ENCODE measurements around the gene DDX52. TPM values are rescaled to one million over a fixed set of nuclear protein-coding genes. Genes with fewer than 3 reads are reported as not detected.

DDX52 gene
- total and polyA plus RNA-seq, 2 of the 8 experiments (the other 6 are each of a cell fraction or from before 2014, with no cell fraction given): 10.0 to 45.9 TPM

DNA sequence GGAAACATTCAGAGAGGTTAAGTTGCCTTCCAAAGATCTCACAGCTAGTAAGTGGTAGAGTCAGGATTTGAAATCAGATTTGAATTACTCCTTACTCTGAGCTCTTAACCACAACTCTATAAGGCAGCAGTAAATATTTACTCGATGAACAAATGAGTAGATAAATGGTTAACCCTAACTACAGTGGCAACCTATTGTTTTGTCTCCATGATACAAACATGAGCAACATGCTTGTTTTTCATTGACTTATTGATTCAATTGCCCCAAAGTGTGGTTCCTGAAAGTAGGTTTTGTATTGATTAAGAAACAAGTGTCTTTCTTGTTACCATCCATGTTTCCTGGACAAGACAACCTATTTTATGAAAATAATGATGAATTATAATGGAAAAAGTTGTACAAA is 34.8 kb upstream of the DDX52 start:
- CTCF ChIA-PET (ENCODE audit: partially characterized antibody): no interaction called here
- no peak overlapping the region for H3K56ac ChIP-seq (replicated peaks; ENCODE audit: insufficient read length, low read depth, low read length)
- H3K4me2 ChIP-seq (ENCODE audit: insufficient read depth in 1 of 2, low read depth in 2 of 2, low read length in 2 of 2): no peak overlapping the region
- H2BK15ac ChIP-seq (ENCODE audit: low read length): no peak overlapping the region
- no peaks in the 10 kb centered on the region for H3K36me3 ChIP-seq (ENCODE audit: control insufficient read depth in 2 of 4, insufficient read depth in 4 of 4, low read length in 3 of 4)
- no peak overlapping the region for H3K27ac ChIP-seq (ENCODE audit: low read depth, low read length)
- H3K14ac ChIP-seq (ENCODE audit: insufficient read length): no peak overlapping the region
- no peak overlapping the region for H2AFZ ChIP-seq (ENCODE audit: low read length)
- H3K79me1 ChIP-seq (ENCODE audit: low read depth, low read length): no peaks in the 10 kb centered on the region
- no peak overlapping the region for H2BK12ac ChIP-seq (ENCODE audit: low read depth, low read length)
- DNase-seq (ENCODE audit: low read depth in 1 of 2, low spot score in 2 of 2): no peak
- no peak overlapping the region for H3K4ac ChIP-seq (replicated peaks; ENCODE audit: insufficient read length, low read depth, low read length)
- 93% methylated on average over 1 of the region's 1 CpG; no CpG with 5 or more reads in 1 of the 2 experiments for WGBS, 2 experiments (ENCODE audit: extremely low coverage in 1 of 2, insufficient coverage in 1 of 2, insufficient read length in 1 of 2, insufficient replicate concordance in 2 of 2, low coverage in 1 of 2, low lambda C conversion rate in 2 of 2, missing lambda C conversion rate in 1 of 2)
- H2BK5ac ChIP-seq (ENCODE audit: low read depth, low read length): no peak overlapping the region
- H3K27me3 ChIP-seq (replicated peaks in 1 of 4; ENCODE audit: control insufficient read depth in 3 of 4, extremely low read depth in 1 of 4, insufficient read depth in 3 of 4, low read length in 3 of 4): no peaks in the 10 kb centered on the region
- no peak overlapping the region for H2BK120ac ChIP-seq (replicated peaks; ENCODE audit: low read depth, low read length)
- no peak overlapping the region for H4K5ac ChIP-seq (ENCODE audit: insufficient read length, low read depth, low read length)
- no peak overlapping the region for H2BK20ac ChIP-seq (ENCODE audit: low read length)
- H4K20me1 ChIP-seq (replicated peaks in 1 of 2; ENCODE audit: control insufficient read depth in 1 of 2, insufficient read depth in 2 of 2, low read length in 2 of 2): no peaks in the 10 kb centered on the region
- no peak overlapping the region for H4K8ac ChIP-seq (ENCODE audit: extremely low read depth, insufficient read depth, low read length)
- no peaks in the 10 kb centered on the region for H3K23me2 ChIP-seq (ENCODE audit: low read depth, low read length)
- POLR2A ChIA-PET (ENCODE audit: partially characterized antibody): no interaction called here
- no peak overlapping the region for H4K91ac ChIP-seq (replicated peaks; ENCODE audit: insufficient read length, low read length)
- H3K9me3 ChIP-seq (ENCODE audit: insufficient read depth in 2 of 2, low read depth in 1 of 2, low read length in 1 of 2): peaks cover 0 to 2% of the 10 kb centered on the region in 2 experiments; a peak in 1 of 4 replicates
- no peaks in the 10 kb centered on the region for H3K4me1 ChIP-seq (replicated peaks in 1 of 4; ENCODE audit: control insufficient read depth in 3 of 4, insufficient read depth in 4 of 4, low read length in 3 of 4)
- H3K9ac ChIP-seq (replicated peaks in 1 of 4; ENCODE audit: extremely low read depth in 1 of 4, low read depth in 3 of 4, low read length in 3 of 4): no peak overlapping the region
- no peak overlapping the region for H3K4me3 ChIP-seq (ENCODE audit: extremely low read depth in 1 of 4, insufficient read depth in 2 of 4, low read depth in 3 of 4, low read length in 4 of 4)
- H2AK5ac ChIP-seq (ENCODE audit: low read depth, low read length): no peak overlapping the region
- H3K18ac ChIP-seq (ENCODE audit: extremely low read depth, low read length): no peak overlapping the region
- no peak overlapping the region for H3K23ac ChIP-seq (ENCODE audit: insufficient read length)
- no peak for FAIRE-seq
- no peaks in the 10 kb centered on the region for H3K79me2 ChIP-seq (ENCODE audit: control insufficient read depth in 1 of 2, insufficient read depth in 2 of 2, low read length in 2 of 2)
- no peak for TF ChIP-seq TCF12 (IDR thresholded peaks at IDR 0.05; ENCODE audit: low read depth, low read length)
- TF ChIP-seq FOSL1 (IDR thresholded peaks at IDR 0.05; ENCODE audit: insufficient read depth, low read depth, low read length): no peak
- TF ChIP-seq CREB1 (IDR thresholded peaks at IDR 0.05): no peak
- TF ChIP-seq BRCA1 (IDR thresholded peaks at IDR 0.05; ENCODE audit: low read depth, low read length): no peak
- TF ChIP-seq SAP30 (IDR thresholded peaks at IDR 0.05; ENCODE audit: insufficient read depth, insufficient replicate concordance, low read length): no peak
- no peak for TF ChIP-seq RXRA (IDR thresholded peaks at IDR 0.05; ENCODE audit: insufficient read depth, low read depth, low read length)
- TF ChIP-seq SP1 (IDR thresholded peaks at IDR 0.05; ENCODE audit: low read depth, low read length): no peak
- no peak for TF ChIP-seq SIRT6 (IDR thresholded peaks at IDR 0.05; ENCODE audit: low read length)
- TF ChIP-seq GTF2F1 (IDR thresholded peaks at IDR 0.05; ENCODE audit: borderline replicate concordance, low read depth, low read length): no peak
- TF ChIP-seq POLR2A (IDR thresholded peaks at IDR 0.05; ENCODE audit: control extremely low read depth in 1 of 2, low read depth in 2 of 2, low read length in 2 of 2): no peak
- no peak for TF ChIP-seq CTBP2 (IDR thresholded peaks at IDR 0.05; ENCODE audit: borderline replicate concordance, insufficient read depth, insufficient read length, low read length)
- no peak for TF ChIP-seq CEBPB (IDR thresholded peaks at IDR 0.05; ENCODE audit: low read depth, low read length)
- TF ChIP-seq KDM4A (IDR thresholded peaks at IDR 0.05; ENCODE audit: low read depth, low read length, severe bottlenecking): no peak
- TF ChIP-seq, protein P1, sequence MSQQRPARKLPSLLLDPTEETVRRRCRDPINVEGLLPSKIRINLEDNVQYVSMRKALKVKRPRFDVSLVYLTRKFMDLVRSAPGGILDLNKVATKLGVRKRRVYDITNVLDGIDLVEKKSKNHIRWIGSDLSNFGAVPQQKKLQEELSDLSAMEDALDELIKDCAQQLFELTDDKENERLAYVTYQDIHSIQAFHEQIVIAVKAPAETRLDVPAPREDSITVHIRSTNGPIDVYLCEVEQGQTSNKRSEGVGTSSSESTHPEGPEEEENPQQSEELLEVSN (IDR thresholded peaks at IDR 0.05): no peak
- no peak for TF ChIP-seq SIN3A (conservative IDR thresholded peaks at IDR 0.05 in 1 of 2, IDR thresholded peaks at IDR 0.05 in 1 of 2; ENCODE audit: low read depth in 1 of 2, low read length in 2 of 2)

Data from H1 (cell line).